ENCODE results near the gene FILIP1. TPM values are rescaled to one million over a fixed set of nuclear protein-coding genes. Genes with fewer than 3 reads are reported as not detected.

Gene FILIP1, protein sequence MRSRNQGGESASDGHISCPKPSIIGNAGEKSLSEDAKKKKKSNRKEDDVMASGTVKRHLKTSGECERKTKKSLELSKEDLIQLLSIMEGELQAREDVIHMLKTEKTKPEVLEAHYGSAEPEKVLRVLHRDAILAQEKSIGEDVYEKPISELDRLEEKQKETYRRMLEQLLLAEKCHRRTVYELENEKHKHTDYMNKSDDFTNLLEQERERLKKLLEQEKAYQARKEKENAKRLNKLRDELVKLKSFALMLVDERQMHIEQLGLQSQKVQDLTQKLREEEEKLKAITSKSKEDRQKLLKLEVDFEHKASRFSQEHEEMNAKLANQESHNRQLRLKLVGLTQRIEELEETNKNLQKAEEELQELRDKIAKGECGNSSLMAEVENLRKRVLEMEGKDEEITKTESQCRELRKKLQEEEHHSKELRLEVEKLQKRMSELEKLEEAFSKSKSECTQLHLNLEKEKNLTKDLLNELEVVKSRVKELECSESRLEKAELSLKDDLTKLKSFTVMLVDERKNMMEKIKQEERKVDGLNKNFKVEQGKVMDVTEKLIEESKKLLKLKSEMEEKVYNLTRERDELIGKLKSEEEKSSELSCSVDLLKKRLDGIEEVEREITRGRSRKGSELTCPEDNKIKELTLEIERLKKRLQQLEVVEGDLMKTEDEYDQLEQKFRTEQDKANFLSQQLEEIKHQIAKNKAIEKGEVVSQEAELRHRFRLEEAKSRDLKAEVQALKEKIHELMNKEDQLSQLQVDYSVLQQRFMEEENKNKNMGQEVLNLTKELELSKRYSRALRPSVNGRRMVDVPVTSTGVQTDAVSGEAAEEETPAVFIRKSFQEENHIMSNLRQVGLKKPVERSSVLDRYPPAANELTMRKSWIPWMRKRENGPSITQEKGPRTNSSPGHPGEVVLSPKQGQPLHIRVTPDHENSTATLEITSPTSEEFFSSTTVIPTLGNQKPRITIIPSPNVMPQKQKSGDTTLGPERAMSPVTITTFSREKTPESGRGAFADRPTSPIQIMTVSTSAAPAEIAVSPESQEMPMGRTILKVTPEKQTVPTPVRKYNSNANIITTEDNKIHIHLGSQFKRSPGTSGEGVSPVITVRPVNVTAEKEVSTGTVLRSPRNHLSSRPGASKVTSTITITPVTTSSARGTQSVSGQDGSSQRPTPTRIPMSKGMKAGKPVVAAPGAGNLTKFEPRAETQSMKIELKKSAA (N-terminal part only)
- polyA plus RNA-seq (ENCODE audit: insufficient read length in 4 of 4) = 1 to 10 TPM; 2.2 to 3.0 (median 2.8) TPM

DNA sequence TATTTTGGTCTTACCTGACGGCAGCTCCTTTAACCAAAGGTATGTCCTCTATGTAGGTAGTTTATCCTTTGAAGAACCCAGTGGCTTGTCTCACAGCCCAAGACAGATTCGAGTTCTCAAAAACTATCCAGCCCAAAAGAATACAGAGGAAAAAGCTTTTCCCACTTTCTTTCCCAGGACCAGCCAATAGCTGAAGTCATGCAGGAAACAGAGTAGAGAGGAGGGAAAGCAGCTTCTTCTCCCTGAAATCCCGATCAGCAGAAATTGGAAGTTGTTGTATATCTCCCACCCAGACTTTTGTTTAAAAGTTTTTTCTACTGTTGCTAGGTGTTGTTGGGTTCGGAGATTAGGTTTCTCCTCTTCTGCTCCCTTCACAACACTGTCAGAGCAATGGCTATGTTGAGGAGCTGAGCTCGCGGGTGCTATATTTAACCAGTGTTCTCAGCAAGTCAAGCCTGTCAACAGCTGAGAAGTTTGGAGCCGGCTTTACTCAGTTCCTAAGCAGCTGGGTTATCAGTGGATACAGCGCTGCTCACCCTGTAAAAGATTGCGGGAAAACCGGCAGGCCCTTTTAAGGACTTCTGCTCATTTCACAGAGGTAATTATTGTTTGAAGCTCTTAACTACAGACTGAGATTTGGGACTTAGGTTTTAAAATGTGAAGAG is at the start of gene FILIP1:
Gene FILIP1 (minus strand): TSS at position 401 of the 665 bp plus-strand sequence. CDS start 78,828 bp downstream, outside the sequence.
- DNase-seq (ENCODE audit: low read depth in 4 of 4, low spot score in 3 of 4) = peak in 3 of 4 donors; percentile 37 to 46 (median 45)

DNA sequence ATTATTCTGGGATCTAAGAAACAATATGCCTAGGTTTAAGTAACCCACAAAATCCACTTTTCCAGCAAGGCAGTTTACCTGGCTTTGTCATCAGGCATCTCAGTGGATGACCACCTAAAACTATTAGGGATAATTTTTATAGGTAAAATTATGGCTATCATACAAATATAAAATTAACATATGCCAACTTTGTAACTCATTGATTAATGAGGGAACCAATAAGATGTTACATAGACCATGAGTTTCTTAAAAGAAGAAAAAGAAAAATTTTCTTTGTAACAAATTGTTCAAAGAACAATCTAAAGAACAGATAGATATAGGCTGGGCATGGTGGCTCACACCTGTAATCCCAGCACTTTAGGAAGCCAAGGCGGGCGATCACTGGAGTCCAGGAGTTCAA is 49.7 kb upstream of the FILIP1 start:
- DNase-seq (ENCODE audit: low read depth in 4 of 4, low spot score in 3 of 4) = no peak

DNA sequence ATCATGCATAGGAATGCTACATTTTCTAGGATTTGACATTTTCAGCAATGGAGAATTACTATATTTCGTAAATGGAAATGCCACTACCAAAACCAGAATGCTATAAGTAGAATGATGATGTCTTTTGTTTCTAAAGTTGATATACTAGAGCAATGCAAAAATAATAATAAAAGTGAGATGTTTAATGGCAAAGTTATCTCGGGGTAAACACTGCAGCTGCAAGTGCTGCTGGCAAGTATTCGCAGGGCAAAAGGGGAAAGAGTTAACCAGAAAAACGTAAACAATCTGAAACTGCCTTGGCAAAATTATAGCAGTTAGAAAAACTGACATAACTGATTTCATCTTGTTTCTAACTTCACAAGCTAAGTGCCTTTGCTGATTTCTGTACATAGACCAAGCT is 45.5 kb upstream of the FILIP1 start:
- no peak for DNase-seq (ENCODE audit: low read depth in 4 of 4, low spot score in 3 of 4)

DNA sequence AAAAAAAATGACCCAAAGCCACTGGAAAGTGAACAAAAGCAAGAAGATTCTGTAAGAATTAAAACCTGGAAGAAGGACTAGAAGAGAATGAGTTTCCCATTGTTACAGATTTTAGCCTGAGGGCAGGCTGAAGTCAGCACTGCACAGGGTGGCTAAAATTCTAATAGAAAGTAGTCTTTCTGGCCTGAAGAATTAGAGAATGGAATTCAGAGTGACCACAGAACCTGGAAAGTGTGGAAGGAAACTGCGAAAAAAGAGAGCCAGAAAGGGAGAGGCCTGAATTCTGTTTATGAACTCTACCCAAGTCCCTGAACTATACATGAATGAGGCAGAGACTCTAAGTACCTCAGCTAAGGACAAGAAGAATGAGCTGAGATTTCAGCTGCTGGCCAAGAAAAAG is 38.9 kb upstream of the FILIP1 start:
- DNase-seq (ENCODE audit: low read depth in 4 of 4, low spot score in 3 of 4) = no peak

DNA sequence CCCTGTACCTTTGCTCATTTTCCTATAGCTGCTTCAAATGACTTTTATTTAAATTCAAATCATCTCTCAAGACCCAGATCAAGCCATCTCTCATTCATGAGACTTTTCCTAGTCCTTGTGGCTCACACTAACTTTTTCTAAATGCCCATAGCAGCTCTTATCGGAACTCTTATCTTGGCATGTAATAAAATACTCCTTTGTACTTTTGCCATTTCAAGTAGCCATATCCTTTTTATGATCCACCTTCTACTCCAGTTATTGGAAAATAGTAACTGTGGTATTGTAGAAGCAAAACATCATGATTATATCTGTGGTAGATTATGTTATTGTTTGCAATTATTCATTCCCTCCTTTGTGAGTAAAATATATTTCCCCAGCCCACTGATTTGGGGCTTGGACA is 37.6 kb upstream of the FILIP1 start:
- no peak for DNase-seq (ENCODE audit: low read depth in 4 of 4, low spot score in 3 of 4)

DNA sequence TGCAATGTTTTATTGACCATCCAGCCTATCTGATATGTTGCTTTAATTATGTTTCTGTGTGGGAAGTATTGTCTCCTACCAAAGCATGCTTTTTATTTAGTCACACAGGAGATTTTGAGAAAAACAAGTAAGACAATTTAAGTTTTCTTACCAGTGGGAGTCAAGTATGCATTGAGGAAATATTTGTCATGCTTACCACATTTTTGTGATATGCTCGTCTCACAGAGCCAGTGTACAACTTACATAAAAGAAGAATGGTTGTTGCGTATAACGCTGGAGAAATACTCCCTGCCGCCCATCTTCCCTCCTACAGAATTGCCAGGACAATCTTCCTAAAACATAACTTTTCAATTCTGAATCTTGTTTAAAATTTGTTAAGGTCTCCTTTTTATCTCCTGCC is 37.1 kb upstream of the FILIP1 start:
- DNase-seq (ENCODE audit: low read depth in 4 of 4, low spot score in 3 of 4) = no peak

DNA sequence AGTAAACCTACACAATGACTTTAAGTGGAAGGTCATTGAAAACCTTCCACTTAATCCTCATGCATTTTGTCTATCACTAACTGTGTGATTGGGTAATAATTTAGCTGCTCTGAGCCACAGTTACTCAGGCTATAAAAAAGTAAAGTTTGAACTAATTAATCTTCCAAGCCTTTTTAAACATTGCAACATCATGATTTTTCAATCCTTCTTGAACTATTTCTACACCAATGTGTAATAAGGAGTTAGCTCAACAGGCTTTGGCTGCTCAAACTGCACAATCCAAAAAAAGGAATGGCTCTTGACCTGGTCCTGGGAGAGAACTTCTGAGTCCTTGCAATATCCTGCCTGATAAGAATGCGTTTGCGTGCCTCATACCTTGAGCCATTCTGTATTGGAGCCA is 34.8 kb upstream of the FILIP1 start:
- DNase-seq (ENCODE audit: low read depth in 4 of 4, low spot score in 3 of 4) = no peak

DNA sequence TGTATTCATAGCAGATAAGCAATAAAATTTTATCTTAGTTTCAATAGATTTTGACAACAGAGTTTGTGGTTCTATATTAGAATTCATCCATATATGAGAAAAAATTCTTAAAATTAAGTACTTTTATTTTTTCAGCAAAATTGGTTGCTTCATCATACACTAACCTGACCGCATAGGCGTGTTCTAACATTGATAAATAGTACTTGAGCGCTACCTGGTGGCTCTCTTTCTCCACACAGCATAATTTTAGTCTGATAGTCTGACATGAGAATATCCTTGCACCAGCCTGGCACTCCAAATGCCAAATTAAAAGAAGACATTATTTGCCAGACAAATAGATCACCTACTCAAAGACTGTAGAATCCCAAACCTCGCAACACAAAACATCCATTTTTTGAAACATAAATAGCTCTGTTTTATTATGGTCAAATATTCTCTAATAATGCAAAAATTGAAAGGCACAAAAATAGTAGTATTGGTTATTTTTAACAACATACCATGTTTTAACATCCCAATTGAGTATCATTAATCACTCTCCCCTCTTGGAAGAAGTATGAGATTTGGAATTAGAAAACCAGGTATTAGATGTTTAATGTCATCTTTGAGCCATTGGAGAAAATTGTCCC is 33.0 kb upstream of the FILIP1 start:
- DNase-seq (ENCODE audit: low read depth in 4 of 4, low spot score in 3 of 4) = peak in 2 of 4 donors; percentile 29 to 36

DNA sequence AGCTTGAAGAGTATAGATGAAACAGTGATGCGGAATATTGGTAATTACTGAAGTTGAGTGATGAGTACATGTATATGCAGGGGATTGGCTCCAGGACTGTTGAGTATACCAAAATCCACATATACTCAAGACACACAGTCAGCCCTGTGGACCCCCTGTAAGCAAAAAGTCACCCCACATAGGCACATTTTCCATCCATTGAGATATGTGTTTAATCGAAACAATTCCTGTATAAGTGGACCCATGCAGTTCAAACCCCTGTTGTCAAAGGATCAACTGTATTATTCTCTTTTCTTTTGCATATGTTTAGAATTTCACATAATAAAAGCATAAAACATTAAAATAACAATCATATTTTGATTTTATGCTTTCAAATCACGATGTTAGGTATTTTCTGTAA is 32.1 kb upstream of the FILIP1 start:
- no peak for DNase-seq (ENCODE audit: low read depth in 4 of 4, low spot score in 3 of 4)

DNA sequence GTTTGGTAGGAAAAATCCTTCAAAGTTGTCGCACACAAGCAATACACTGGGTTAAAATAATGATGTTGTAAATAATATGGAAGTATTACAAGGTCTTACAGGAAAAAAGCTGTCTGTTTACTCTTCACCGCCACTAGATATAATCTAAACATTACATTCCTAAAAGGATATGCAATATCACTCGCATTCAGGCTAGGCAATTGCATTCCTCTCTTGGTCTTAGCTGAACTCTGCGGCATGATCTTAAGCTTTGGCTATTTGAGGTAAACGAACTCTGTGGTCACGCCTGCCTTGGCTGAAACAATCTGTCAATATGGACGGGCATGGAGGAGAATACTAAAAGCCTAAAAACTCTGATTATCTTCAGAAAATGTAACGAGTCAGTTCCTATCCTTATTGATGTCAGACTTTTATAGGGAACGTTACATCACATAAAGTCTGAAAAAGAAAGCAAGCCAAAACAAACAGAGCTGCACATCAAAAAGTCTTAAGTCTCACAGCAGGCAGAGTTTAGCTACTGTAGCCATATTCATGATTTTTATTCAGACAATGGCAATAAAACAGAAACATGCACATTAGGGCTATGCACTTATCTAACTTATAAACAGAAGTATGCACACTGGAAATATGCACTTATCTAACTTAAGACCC is 30.8 kb upstream of the FILIP1 start:
- DNase-seq (ENCODE audit: low read depth in 4 of 4, low spot score in 3 of 4) = peak in 2 of 4 donors; percentile 28 to 55

DNA sequence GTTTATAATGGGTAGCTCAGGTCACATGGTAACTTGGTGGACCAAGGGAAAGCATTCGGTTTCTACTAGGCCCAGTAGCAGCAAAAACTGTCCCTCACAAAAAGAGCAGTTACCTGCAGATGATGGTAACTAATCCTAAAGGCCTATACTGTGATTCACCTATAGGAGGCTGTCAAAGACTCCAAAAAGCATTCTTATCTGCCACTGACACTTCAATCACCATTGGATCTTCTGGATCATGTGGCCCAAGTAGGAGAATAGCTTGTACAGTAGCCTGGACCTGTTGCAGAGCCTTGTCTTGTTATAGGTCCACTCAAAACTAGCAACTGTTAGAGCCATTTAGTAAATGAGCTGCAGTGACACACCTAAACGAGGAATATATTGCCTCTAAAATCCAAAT is 23.2 kb upstream of the FILIP1 start:
- DNase-seq (ENCODE audit: low read depth in 4 of 4, low spot score in 3 of 4) = no peak

DNA sequence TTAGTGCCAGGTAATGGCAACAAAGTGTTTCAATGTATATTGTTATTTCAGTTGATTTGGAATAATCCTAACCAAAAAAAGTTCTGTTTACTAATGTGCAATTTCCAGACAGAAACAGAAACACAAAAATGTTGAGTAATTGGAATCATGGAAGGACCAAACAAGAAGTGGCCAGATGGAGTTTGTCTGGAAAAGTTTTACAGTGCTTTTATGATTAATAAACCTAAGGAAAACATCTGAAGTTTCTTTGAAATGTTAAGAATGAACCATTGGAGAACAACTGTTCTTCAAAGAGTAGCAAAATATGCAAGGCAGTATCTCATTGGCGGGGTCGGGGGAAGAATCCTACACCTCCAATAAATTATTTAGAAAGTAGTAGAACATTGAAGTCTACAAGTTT is 19.0 kb upstream of the FILIP1 start:
- no peak for DNase-seq (ENCODE audit: low read depth in 4 of 4, low spot score in 3 of 4)

DNA sequence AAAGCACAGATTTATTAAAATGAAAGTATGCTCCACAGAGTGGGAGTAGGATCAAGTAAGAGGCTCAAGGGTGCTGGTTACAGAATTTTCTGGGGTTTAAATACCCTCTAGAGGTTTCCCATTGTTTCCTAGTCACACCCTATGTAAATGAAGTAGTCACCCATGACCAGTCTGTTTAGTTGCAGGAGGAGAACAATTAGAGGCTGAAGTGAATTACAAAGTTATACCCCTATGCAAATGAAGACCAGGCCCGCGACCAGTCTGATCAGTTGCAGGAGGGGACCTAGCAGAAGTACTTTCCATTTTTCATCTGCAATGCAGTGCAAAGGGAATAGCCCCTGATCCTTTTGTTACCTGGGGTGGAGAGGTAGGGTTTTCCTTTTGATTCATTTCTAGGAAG is 11.8 kb upstream of the FILIP1 start:
- DNase-seq (ENCODE audit: low read depth in 4 of 4, low spot score in 3 of 4) = no peak

DNA sequence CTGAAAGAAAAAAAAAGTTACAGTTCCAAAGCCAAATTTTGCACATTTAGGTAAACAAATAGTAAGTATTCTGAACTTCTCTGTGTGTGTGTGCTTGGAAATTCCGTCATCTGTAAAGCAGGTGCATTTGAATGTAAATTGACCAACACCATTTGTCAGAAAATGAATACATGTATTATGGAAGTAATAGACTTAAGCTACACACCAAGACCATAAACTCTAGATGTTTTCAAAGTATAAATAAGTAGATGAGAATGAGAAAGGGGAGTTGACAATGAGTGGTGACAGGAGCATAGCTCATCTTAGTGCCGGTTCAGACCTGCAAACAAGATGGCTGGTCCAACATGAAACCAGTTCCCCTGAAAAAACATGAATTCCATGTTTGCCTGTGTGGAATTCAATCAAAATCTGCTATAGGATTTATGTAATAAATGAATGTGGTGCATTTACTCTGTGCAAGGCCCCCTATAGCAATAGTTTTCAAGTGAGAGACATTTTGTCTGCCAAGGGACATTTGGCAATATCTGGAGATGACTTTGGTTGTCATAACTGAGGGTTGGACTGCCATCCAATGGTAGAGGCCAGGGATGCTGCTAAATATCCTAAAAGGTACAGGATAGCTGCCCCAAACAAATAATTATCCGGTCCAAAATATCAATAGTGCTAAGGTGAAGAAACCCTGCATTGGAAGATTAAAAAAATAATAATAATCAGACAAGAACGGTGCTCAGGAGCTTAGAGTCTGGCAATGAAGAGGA is 11.0 kb upstream of the FILIP1 start:
- DNase-seq (ENCODE audit: low read depth in 4 of 4, low spot score in 3 of 4) = no peak

DNA sequence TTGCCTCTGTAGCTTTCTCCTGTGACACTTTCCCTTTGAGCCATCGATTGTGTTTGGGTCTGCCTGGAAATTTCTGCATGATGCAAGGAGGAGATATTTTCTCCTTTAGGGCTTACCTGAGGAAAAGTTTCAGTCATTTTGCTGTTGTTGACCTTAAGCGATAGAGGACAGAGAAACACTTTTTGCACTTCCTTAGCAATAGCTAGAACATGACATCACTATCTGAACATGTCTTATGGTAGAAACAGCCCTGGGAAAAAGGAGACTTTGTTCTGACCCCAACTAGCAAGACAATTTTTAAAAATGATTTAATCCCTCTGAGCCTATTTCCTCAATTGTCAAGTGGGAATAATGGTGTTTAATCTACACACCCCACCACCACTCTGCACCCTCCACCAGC is 9.7 kb upstream of the FILIP1 start:
- no peak for DNase-seq (ENCODE audit: low read depth in 4 of 4, low spot score in 3 of 4)

DNA sequence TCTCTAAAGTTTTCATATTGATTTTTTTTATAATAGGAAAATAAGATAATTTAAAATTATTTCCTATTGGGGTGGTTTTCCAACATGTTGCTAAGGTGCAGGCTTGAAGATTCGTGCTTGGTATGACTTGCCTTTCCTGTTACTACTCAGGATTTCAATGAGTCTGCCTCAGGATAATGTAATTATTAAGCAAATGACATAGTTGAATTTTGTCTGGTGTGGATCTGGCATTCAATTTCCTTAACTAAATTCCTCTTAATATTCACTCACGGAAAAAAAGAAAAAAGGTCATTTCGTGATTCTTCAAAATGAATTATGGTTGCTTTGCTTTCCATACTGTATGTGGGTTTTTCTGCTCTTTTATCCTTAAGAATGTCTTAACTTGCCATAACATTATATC is 9.3 kb upstream of the FILIP1 start:
- no peak for DNase-seq (ENCODE audit: low read depth in 4 of 4, low spot score in 3 of 4)

DNA sequence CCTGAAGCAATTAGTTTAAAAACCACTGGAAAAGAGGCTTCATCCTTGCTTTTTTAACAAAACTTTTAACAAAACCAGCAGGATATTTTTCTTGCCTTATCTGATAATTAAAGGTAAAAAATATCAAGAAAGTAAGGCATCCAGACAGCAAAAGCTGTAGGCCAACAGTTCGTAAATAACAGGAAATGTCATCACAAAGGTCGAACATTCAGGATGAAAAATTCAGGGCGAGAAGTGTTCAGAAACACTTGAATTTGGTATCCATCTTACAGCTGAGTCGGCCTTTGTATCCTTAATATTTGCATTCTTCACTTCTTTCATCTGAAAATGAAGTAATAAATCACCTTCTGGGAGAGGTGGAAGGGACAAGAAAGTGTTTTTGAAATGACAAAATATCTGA is 8.2 kb upstream of the FILIP1 start:
- no peak for DNase-seq (ENCODE audit: low read depth in 4 of 4, low spot score in 3 of 4)

DNA sequence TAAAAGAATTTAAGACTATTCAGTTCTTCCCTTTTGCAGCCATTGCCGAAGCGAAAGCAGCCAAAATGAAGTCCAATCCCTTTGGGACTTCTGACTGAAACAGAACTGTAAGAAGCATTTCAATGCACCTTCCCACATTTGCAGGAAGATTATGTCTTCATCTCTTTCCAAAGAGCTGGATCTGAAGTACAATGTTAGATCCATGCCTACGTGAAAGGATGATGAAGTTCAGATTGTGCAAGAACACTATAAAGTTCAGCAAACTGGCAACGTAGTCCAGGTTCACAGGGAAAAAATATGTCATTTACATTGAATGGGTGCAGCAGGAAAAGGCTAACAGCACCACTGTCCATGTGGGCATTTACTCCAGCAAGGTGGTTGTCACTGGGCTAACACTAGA is 6.0 kb upstream of the FILIP1 start:
- no peak for DNase-seq (ENCODE audit: low read depth in 4 of 4, low spot score in 3 of 4)

DNA sequence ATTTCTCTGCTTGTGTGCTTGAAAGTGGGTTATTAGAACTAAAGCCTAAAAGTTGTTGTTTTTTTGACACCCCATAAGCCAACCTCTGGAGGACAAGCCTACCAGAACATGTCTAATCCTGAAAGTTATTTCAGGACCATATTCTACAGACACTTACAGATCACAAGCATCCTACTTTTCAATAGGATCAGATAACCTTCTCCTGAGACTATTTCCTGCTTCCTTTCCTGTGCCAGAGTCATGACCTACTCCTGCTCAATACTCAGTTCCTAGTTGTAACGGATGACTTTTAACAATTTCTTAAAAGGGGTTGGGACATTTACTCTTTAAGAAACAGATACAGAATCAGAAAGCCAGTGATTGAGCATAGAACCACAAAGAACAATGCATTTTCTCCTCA is 5.3 kb upstream of the FILIP1 start:
- no peak for DNase-seq (ENCODE audit: low read depth in 4 of 4, low spot score in 3 of 4)
